HUES64 (cell line): ENCODE data around the gene HS3ST4.

ENCODE experiments used
- H3K27ac ChIP-seq: 2 replicates; pipeline ENCODE4 v1.7.0; 2013; ENCODE audit warnings: low read depth, low read length, inconsistent platforms
- H3K27me3 ChIP-seq: 2 replicates; pipeline ENCODE4 v1.6.1; 2013; ENCODE audit warnings: mild to moderate bottlenecking, low read length; ENCODE audit not compliant: insufficient read depth
- H3K36me3 ChIP-seq: 2 replicates; pipeline ENCODE4 v1.6.1; 2013; ENCODE audit warnings: mild to moderate bottlenecking, low read length; ENCODE audit not compliant: insufficient read depth
- H3K4me1 ChIP-seq: 2 replicates; pipeline ENCODE4 v1.6.1; 2013; ENCODE audit warnings: mild to moderate bottlenecking, low read length, moderate library complexity; ENCODE audit not compliant: insufficient read depth
- H3K4me3 ChIP-seq: 2 replicates; pipeline ENCODE4 v1.5.1; 2013; ENCODE audit warnings: mild to moderate bottlenecking, low read length, moderate library complexity
- H3K9ac ChIP-seq: 2 replicates; pipeline ENCODE4 v1.6.1; 2013; ENCODE audit warnings: mild to moderate bottlenecking, low read depth, low read length
- H3K9me3 ChIP-seq: 2 replicates; pipeline ENCODE4 v1.6.1; 2013; ENCODE audit warnings: low read depth, low read length; ENCODE audit not compliant: insufficient read depth
- WGBS: fragments of 150-250, 120-280 bp; methylation state at CpG from one replicate; pipeline ENCODE4 v1.1.7; 2013; ENCODE audit warnings: missing lambda C conversion rate; 5-methylcytosine and 5-hydroxymethylcytosine counted together

Gene HS3ST4

DNA sequence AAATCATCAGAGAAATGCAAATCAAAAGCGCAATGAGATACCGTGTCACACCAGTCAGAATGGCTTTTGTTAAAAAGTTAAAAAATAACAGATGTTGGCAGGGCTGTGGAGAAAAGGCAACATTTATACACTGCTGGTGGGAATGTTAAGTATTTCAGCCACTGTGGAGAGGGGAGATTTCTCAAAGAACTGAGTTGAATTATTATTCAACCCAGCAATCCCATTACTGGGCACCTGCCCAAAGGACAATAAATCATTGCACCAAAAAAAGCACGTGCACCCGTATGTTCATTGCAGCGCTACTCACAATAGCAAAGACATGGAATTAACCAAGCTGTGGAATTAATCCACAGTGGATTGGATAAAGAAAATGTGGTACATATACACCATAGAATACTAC, 204.7 kb downstream of the HS3ST4 start:
- Histone ChIP-seq H3K9me3 (no peaks in the 10 kb centered on the region), H3K9ac (no peak overlapping the region), H3K4me1 (no peaks in the 10 kb centered on the region), H3K4me3 (no peak overlapping the region), H3K27me3 (no peaks in the 10 kb centered on the region), H3K36me3 (no peaks in the 10 kb centered on the region), H3K27ac (no peak overlapping the region)
- 92% methylated on average over 5 of the region's 5 CpGs for WGBS

DNA sequence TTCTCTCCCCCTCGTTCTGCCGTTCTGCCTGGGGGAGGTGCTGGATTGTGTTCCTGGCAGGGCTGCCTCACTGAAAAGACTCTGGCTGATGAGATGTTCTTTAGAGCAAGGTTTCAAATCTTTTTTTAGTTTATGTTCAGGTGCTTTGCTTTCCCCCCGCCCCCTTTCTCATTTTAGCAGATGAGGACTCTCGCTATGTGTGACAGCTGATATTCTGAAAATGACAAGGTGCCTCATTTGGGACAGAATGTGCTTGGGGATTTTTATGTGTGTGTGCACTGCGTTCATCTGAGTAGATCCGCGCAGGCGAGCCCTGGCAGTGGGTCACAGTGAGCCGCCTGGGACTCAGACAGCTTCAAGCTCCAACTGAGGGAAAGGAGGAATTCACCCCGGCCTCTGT, 205.9 kb downstream of the HS3ST4 start:
- H3K9me3 ChIP-seq = no peaks in the 10 kb centered on the region
- no peak overlapping the region for H3K27ac ChIP-seq
- 89% methylated on average over 9 of the region's 10 CpGs for WGBS
- H3K9ac ChIP-seq = no peak overlapping the region
- no peaks in the 10 kb centered on the region for H3K27me3 ChIP-seq
- H3K4me3 ChIP-seq = no peak overlapping the region
- no peaks in the 10 kb centered on the region for H3K36me3 ChIP-seq
- H3K4me1 ChIP-seq = no peaks in the 10 kb centered on the region

DNA sequence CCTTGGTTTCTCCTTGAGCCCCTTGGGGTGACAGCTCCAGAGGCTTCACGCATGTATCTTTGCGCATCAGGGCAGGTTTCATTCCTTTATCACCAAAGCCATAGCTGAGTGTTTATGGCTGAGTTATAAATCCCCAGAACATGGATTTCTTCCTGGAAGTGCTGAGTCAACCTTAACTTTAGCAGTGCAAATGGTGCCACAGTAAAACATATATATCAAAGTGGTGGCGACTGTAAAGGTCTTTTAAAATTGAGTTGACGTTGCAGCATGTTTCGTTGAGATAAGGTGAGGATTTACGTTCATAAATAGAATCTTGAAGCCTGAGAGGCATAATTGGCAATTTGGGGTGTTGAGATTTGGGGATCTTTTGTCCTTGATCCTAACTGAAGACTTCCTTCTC, 214.1 kb downstream of the HS3ST4 start:
- Histone ChIP-seq H3K4me3 (no peak overlapping the region), H3K27me3 (no peaks in the 10 kb centered on the region), H3K9me3 (no peaks in the 10 kb centered on the region), H3K4me1 (0 out of 2 replicates have a peak, but pooled peaks cover 1% of the 10 kb centered on the region), H3K27ac (no peak overlapping the region), H3K9ac (no peak overlapping the region), H3K36me3 (no peaks in the 10 kb centered on the region)
- 93% methylated on average over 6 of the region's 6 CpGs for WGBS

DNA sequence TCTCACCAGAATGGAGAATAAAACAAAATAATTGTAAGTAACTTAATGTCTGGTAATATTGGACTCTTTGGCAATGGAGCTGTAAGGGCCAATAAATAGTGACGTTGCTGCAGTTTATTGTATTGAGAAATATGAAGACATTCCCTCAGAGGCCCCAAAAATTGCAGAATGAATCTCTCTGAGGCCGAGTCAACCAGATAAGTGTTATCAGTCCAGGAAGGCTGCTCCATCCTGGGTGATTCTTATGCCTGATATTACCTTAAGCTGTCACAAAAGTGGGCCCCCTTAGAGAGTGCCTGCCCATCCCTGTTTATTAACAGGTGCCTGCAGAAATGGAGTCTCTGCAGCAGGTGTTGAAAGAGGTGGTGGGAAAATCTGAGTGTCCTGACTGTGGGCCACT, 219.2 kb downstream of the HS3ST4 start:
- WGBS = 88% methylated on average over 2 of the region's 2 CpGs

DNA sequence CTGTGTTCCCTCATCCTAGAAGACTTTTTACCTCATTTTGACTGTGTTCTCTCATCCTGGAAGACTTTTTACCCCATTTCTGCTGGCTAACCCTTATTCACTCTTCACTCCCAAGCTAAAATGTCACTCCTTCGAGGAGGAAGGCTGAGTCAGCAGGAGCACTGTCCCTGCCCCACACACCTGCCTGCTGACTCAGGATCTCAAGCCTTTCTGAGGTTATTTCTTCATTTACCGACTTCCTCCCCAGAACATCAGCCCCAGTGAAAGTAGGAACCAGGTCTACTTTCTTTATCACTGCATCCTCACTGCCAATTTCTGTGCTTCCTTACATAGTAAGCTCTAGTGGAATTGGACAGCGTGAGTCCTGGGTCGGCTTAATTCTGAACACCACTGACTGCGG, 220.6 kb downstream of the HS3ST4 start:
- WGBS = 84% methylated on average over 5 of the region's 5 CpGs
- Histone ChIP-seq H3K4me1 (0 out of 2 replicates have a peak, but pooled peaks cover 3% of the 10 kb centered on the region), H3K36me3 (no peaks in the 10 kb centered on the region), H3K4me3 (no peak overlapping the region), H3K27me3 (no peaks in the 10 kb centered on the region), H3K9ac (no peak overlapping the region), H3K9me3 (no peaks in the 10 kb centered on the region), H3K27ac (no peak overlapping the region)

More for the DNA sequence above, 219.2 kb downstream of the HS3ST4 start:
- Histone ChIP-seq H3K4me3 (no peak overlapping the region), H3K9ac (no peak overlapping the region), H3K36me3 (no peaks in the 10 kb centered on the region), H3K4me1 (0 out of 2 replicates have a peak, but pooled peaks cover 3% of the 10 kb centered on the region), H3K27ac (no peak overlapping the region), H3K9me3 (no peaks in the 10 kb centered on the region), H3K27me3 (no peaks in the 10 kb centered on the region)

DNA sequence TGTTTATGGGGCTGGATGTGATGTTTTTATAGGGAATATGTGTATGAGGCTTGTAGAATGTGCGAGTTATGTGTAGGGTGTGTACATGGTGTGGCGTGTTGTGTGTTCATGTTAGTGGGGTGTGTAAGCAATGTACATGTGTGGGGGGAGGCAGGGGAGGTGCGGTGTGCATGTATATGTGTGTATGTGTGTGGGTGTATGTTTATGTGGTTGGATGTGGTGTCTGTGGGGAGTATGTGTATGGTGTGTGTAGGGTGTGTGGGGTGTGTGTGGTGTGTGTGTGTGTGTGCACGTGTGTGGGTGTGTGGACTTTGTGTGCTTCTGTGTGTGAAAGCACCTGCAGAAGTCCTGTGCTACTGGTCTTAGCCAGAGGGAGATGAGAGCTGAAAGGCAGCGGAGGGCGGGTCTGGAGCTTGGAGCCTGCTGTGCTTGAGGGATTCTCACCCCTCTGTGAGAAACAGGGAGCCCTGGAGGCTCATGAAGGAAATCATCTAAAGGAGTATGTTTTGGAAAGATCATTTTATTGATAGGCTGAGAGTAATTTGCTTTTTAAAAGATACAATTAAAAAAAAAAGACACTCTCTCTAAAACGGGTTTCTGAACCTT, 222.7 kb downstream of the HS3ST4 start:
- no peaks in the 10 kb centered on the region for H3K36me3 ChIP-seq
- H3K27me3 ChIP-seq = no peaks in the 10 kb centered on the region
- no peak overlapping the region for H3K9ac ChIP-seq
- H3K27ac ChIP-seq = no peak overlapping the region
- no peaks in the 10 kb centered on the region for H3K9me3 ChIP-seq
- H3K4me1 ChIP-seq = 0 out of 2 replicates have a peak, but pooled peaks cover 3% of the 10 kb centered on the region
- WGBS = 73% methylated on average over 7 of the region's 7 CpGs
- no peak overlapping the region for H3K4me3 ChIP-seq

DNA sequence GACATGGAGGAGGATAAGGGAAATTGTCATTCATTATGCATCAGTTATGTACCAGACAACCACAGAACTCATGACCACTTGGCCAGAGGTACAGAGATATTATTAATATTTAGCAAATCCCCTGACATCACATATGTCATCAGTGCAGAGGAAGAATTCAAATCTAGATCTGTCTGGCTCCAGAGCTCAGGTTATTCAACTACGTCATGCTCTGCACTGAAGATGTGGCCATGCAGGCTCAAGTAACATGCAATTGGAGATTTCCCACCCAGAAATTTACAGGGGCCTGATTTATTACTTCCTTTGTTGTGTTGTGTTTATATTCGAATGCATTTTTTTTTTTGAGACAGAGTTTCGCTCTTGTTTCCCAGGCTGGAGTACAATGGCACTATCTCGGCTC, 224.3 kb downstream of the HS3ST4 start:
- Histone ChIP-seq H3K27ac (no peak overlapping the region), H3K4me1 (0 out of 2 replicates have a peak, but pooled peaks cover under 1% of the 10 kb centered on the region), H3K36me3 (no peaks in the 10 kb centered on the region), H3K4me3 (no peak overlapping the region), H3K9me3 (no peaks in the 10 kb centered on the region), H3K27me3 (no peaks in the 10 kb centered on the region), H3K9ac (no peak overlapping the region)
- 94% methylated on average over 4 of the region's 4 CpGs for WGBS

DNA sequence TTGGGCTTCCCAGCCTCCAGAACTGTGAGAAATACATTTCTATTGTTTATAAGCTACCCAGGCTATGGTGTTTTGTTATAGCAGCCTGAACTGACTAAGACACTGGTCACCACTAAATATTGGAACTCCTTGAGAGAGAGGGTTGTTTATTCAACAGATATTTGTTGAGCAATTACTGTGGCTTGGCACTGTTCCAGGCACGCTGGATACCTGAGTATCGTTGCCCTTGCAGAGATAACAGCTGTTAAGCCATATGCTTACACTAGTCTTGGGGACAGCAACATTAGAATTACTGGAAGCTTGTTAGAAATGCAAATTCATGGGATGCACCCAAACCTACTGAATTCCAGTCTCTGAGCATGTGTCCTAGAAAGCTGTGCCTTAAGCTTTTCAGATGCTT, 230.7 kb downstream of the HS3ST4 start:
- no peaks in the 10 kb centered on the region for H3K36me3 ChIP-seq
- H3K4me1 ChIP-seq = peaks cover 8% of the 10 kb centered on the region; the same call in 1 of the 2 replicates
- no peak overlapping the region for H3K9ac ChIP-seq
- H3K4me3 ChIP-seq = no peak overlapping the region
- no peak overlapping the region for H3K27ac ChIP-seq
- H3K9me3 ChIP-seq = no peaks in the 10 kb centered on the region
- WGBS = 93% methylated on average over 2 of the region's 2 CpGs
- no peaks in the 10 kb centered on the region for H3K27me3 ChIP-seq

DNA sequence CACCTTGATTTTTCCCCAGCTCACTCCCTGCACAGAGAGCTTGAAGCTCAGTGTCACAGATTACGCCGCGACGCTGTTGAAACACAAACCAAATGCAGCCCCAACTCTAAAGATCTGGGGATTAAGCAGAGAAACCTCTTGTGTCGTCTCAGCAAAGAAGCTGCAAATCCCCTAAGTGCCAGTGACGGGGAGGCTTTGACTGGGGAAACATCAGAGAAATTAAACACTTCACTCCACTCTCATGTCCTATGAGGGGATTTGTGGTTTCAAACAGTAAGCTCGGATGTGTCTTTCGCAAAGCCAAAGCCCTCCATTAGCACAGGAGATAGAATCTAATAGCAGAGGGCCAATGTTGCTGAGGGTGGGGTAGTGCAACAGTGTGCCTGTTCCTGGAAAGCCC, 233.7 kb downstream of the HS3ST4 start:
- no peak overlapping the region for H3K9ac ChIP-seq
- H3K36me3 ChIP-seq = no peaks in the 10 kb centered on the region
- H3K27me3 ChIP-seq = no peaks in the 10 kb centered on the region
- peaks cover 8% of the 10 kb centered on the region; the same call in 1 of the 2 replicates for H3K4me1 ChIP-seq
- no peak overlapping the region for H3K4me3 ChIP-seq
- no peak overlapping the region for H3K27ac ChIP-seq
- WGBS = 85% methylated on average over 8 of the region's 8 CpGs
- no peaks in the 10 kb centered on the region for H3K9me3 ChIP-seq

DNA sequence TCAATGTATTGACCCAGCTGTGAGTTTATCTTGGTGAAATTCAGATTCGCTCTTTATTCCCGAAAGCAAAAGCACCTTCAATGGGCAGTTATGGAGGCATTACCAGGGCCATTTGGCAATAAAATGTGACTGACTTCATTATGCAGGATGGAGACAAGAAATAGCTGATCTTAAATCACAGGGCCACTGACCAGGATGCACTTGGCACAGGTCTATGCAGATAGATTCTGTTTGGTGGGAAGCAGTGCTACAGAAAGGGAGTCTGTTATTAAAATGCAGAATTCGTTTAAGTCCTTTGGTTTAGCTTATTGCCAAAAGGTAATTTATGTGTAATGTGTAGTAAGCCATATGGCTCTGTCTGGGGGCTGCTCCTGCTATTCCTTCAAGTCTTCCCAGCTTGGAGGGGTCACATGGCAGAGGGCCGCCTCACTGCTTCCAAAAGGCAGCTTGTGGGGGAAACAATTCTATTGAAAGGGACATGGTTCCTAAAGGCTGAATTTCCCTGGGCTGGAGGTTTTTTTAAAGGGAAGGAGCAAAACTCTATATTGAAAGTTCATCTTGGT, 239.8 kb downstream of the HS3ST4 start:
- WGBS = 93% methylated on average over 4 of the region's 4 CpGs
- H3K9me3 ChIP-seq = no peaks in the 10 kb centered on the region
- no peaks in the 10 kb centered on the region for H3K27me3 ChIP-seq
- H3K9ac ChIP-seq = no peak overlapping the region
- no peaks in the 10 kb centered on the region for H3K36me3 ChIP-seq
- H3K27ac ChIP-seq = no peak overlapping the region
- H3K4me3 ChIP-seq = no peak overlapping the region
- no peaks in the 10 kb centered on the region for H3K4me1 ChIP-seq

DNA sequence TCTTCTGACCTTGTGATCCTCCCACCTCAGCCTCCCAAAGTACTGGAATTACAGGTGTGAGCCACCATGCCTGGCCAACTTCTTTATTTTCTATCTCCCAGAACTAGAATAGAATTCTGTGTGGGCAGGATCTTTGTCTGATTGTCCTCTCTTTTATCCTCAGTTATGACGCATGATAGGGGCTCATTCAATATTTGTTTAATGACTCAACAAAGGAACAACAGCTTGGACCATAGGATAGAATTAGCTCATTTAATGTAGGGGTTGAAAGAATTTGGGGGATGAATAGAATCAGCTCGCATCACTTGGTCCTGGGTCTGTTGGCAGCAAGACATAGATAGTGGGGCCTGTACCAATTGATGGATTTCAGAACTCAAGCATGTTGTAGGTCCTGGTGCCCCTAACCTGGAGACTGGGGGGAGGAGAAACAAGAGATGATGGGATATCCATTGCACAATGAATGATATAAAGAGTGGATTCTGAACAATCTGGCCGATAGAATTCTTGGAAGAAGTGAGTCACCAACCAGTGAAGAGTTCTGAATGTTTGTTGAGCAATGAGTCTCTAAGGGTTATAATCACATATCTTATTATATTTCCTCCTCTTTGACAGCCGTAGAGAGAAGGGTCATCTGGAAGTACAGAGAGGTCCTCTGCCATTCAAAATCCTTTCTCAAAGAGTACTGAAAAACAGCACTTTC, 250.2 kb downstream of the HS3ST4 start:
- Histone ChIP-seq H3K36me3 (0 out of 2 replicates have a peak, but pooled peaks cover 5% of the 10 kb centered on the region), H3K4me3 (no peak overlapping the region), H3K4me1 (no peaks in the 10 kb centered on the region), H3K27me3 (no peaks in the 10 kb centered on the region), H3K9me3 (peaks cover 38% of the 10 kb centered on the region), H3K27ac (no peak overlapping the region), H3K9ac (no peak overlapping the region)
- 96% methylated on average over 4 of the region's 4 CpGs for WGBS
